Endothelial cell of umbilical vein (primary cell): Measurements from ENCODE around the gene CLEC5A. TPM values are rescaled to one million over a fixed set of nuclear protein-coding genes. Genes with fewer than 3 reads are reported as not detected.
"Not testable (repeated sequence)": the region's sequence is repeated elsewhere in the genome, so short reads cannot be mapped to it uniquely, and the experiment has no call there.

Experiments used
- BruUV-seq: library from RNA; stranded (reverse); fragments of 400-500 nt; replicated peaks from 2 replicates; lab custom pipeline; 2021; lab: Mats Ljungman, UMichigan
- CTCF ChIA-PET: fragments of 300-600, 350-600 bp; sonication (Branson Sonifier 250); formaldehyde crosslinking; loops from one replicate; lab custom pipeline; 2021; ENCODE audit warnings: antibody characterized with exemption, inconsistent platforms; lab: Charles Lee
- POLR2A ChIA-PET: fragments of 300-600, 350-600 bp; sonication (Branson Sonifier 250); formaldehyde crosslinking; loops from one replicate; lab custom pipeline; 2021; ENCODE audit warnings: antibody characterized with exemption, inconsistent platforms; lab: Charles Lee
- DNase-seq: peaks from one replicate; pipeline ENCODE4 v3.0.0-alpha.2; 2011; ENCODE audit warnings: low read depth, low spot score
- FAIRE-seq: peaks from 2 replicates; lab custom pipeline; 2011; peaks lifted over from hg19 to GRCh38; lab: Jason Lieb, UNC
- H2AFZ ChIP-seq: 2 replicates; pipeline ENCODE4 v1.6.0; 2012; ENCODE audit warnings: low read depth, low read length, control low read depth, inconsistent platforms
- H3K27ac ChIP-seq: 2 replicates; pipeline ENCODE4 v1.5.1; 2011; ENCODE audit warnings: low read depth, mild to moderate bottlenecking, control low read depth, low read length, moderate library complexity; ENCODE audit not compliant: insufficient read depth
- H3K27me3 ChIP-seq, 2 experiments: 2 replicates each; pipeline versions ENCODE4 v1.6.0 to v1.6.1; 2011; ENCODE audit warnings: low read length in 2 of 2, mixed read lengths in 1 of 2; ENCODE audit not compliant: control insufficient read depth in 2 of 2, insufficient read depth in 2 of 2
- H3K36me3 ChIP-seq, 2 experiments: 2 replicates in 1 of 2; 3 replicates in 1 of 2; pipeline ENCODE4 v1.5.1; 2011; ENCODE audit warnings: low read length in 2 of 2, mild to moderate bottlenecking in 1 of 2, moderate library complexity in 1 of 2; ENCODE audit not compliant: control insufficient read depth in 2 of 2, insufficient read depth in 2 of 2; ENCODE audit errors: extremely low read depth in 1 of 2
- H3K4me1 ChIP-seq: 3 replicates; pipeline ENCODE4 v1.5.1; 2011; ENCODE audit warnings: mild to moderate bottlenecking, low read length; ENCODE audit not compliant: control insufficient read depth, insufficient read depth; ENCODE audit errors: extremely low read depth
- H3K4me2 ChIP-seq: 2 replicates; pipeline ENCODE4 v1.6.1; 2011; ENCODE audit warnings: low read length, control low read depth, mixed read lengths; ENCODE audit not compliant: insufficient read depth
- H3K4me3 ChIP-seq, 3 experiments: fragments of 200-600 bp in 1 of 3; sonication (generic), shearing (Covaris generic) in 1 of 3; replicated peaks in 1 of 3; 2 replicates each; pipeline ENCODE4 v1.5.1; 2011 to 2016; ENCODE audit warnings: control low read depth in 3 of 3, low read length in 3 of 3, mild to moderate bottlenecking in 2 of 3, inconsistent platforms in 1 of 3, low read depth in 1 of 3, moderate library complexity in 1 of 3; ENCODE audit not compliant: insufficient read depth in 1 of 3
- H3K79me2 ChIP-seq: 2 replicates; pipeline ENCODE4 v1.6.0; 2012; ENCODE audit warnings: low read length, inconsistent platforms; ENCODE audit not compliant: control insufficient read depth, insufficient read depth
- H3K9ac ChIP-seq: replicated peaks from 2 replicates; pipeline ENCODE3; 2011; ENCODE audit warnings: low read length, control low read depth; ENCODE audit not compliant: insufficient read depth; ENCODE audit errors: extremely low read depth
- H3K9me1 ChIP-seq: replicated peaks from 3 replicates; pipeline ENCODE4 v1.6.0; 2011; ENCODE audit warnings: mild to moderate bottlenecking, low read length; ENCODE audit not compliant: control insufficient read depth, insufficient read depth; ENCODE audit errors: extremely low read depth
- H3K9me3 ChIP-seq: replicated peaks from 2 replicates; pipeline ENCODE4 v1.5.1; 2012; ENCODE audit warnings: low read length, inconsistent platforms; ENCODE audit not compliant: control insufficient read depth, insufficient read depth
- H4K20me1 ChIP-seq: replicated peaks from 2 replicates; pipeline ENCODE3; 2011; ENCODE audit warnings: mild to moderate bottlenecking, low read length; ENCODE audit not compliant: control insufficient read depth, insufficient read depth; ENCODE audit errors: extremely low read depth
- CTCF ChIP-seq, 2 donors: IDR thresholded peaks; 1 replicate in 1 of 2; 2 replicates in 1 of 2; pipeline ENCODE4 v1.5.1; 2011; ENCODE audit warnings: low read length in 2 of 2, mild to moderate bottlenecking in 2 of 2, moderate library complexity in 2 of 2, control low read depth in 1 of 2, inconsistent platforms in 1 of 2, low read depth in 1 of 2; ENCODE audit not compliant: insufficient read depth in 1 of 2; ENCODE audit errors: extremely low read depth in 1 of 2
- EZH2 ChIP-seq: IDR thresholded peaks from 2 replicates; pipeline ENCODE4 v1.6.1; 2012; ENCODE audit warnings: borderline replicate concordance, low read depth, mild to moderate bottlenecking, moderate library complexity, low read length, inconsistent platforms; ENCODE audit not compliant: severe bottlenecking
- FOS ChIP-seq: IDR thresholded peaks from 2 replicates; pipeline ENCODE4 v1.6.1; 2011; ENCODE audit warnings: mild to moderate bottlenecking, low read length, moderate library complexity, borderline replicate concordance; ENCODE audit not compliant: insufficient read depth
- GATA2 ChIP-seq: IDR thresholded peaks from 2 replicates; pipeline ENCODE4 v1.7.0; 2011; ENCODE audit warnings: low read depth, mild to moderate bottlenecking, moderate library complexity, mixed read lengths, low read length; ENCODE audit not compliant: insufficient read length, insufficient read depth
- JUN ChIP-seq: IDR thresholded peaks from 2 replicates; pipeline ENCODE4 v1.6.1; 2011; ENCODE audit warnings: borderline replicate concordance, low read depth; ENCODE audit not compliant: insufficient read length, insufficient read depth
- MAX ChIP-seq: IDR thresholded peaks from 2 replicates; pipeline ENCODE4 v1.6.1; 2011; ENCODE audit not compliant: insufficient read depth, insufficient read length
- MYC ChIP-seq: IDR thresholded peaks from one replicate; pipeline ENCODE4 v1.6.1; 2011; ENCODE audit warnings: mild to moderate bottlenecking, low read depth, low read length
- POLR2A ChIP-seq: IDR thresholded peaks from 2 replicates; pipeline ENCODE4 v1.6.1; 2012; ENCODE audit warnings: low read depth, mild to moderate bottlenecking, control low read depth, low read length
- POLR2AphosphoS5 ChIP-seq: IDR thresholded peaks from 2 replicates; pipeline ENCODE4 v1.6.1; 2012; ENCODE audit warnings: low read depth, mild to moderate bottlenecking, control low read depth, low read length, moderate library complexity; ENCODE audit not compliant: insufficient read depth
- dilution Hi-C: fragments of 300-500 bp; cut with MboI; formaldehyde crosslinking; loops from one replicate; pipeline ENCODE4 v1.15.0; 2019; ENCODE audit warnings: low sequenced_read_pairs; ENCODE audit not compliant: extremely low pct_ligation_motif_present
- intact Hi-C: fragments of 100-400 bp; cut with micrococcal nuclease; formaldehyde crosslinking; loops from one replicate; pipeline ENCODE4 v1.10.0; 2022
- polyA plus RNA-seq, 4 experiments: library from polyadenylated mRNA; depleted of rRNA in 3 of 4; stranded (reverse) in 3 of 4; unstranded in 1 of 4; fragments of >200 nt; gene quantifications; 2 replicates each; pipeline versions ENCODE4 v1.2.1 to v1.2.3, GENCODE V29; 2011 to 2012; ENCODE audit warnings: missing spikeins in 1 of 4
- total RNA-seq: library from RNA; stranded (reverse); gene quantifications from 2 replicates; pipeline ENCODE4 v1.2.3, GENCODE V29; 2021

The CLEC5A gene
- total and polyA plus RNA-seq, 2 donors (not counting 3 experiments of a cell fraction or from before 2014, with no cell fraction given) = not detected

GRCh38 chr7:141990011-141990725 is 43.4 kb upstream of the CLEC5A start:
- BruUV-seq = no TSS peak
- Histone ChIP-seq H3K27me3 (no peaks in the 10 kb centered on the region), H3K4me2 (no peak overlapping the region), H2AFZ (no peak overlapping the region), H3K9ac (no peak overlapping the region), H3K27ac (no peak overlapping the region), H3K4me3 (no peak overlapping the region), H3K9me3 (peaks cover 2% of the 10 kb centered on the region), H3K79me2 (no peaks in the 10 kb centered on the region), H4K20me1 (no peaks in the 10 kb centered on the region), H3K9me1 (no peaks in the 10 kb centered on the region), H3K4me1 (no peaks in the 10 kb centered on the region), H3K36me3 (no peaks in the 10 kb centered on the region)
- intact Hi-C loops (no loop called here), dilution Hi-C loops (no loop called here)
- DNase-seq = no peak
- POLR2A ChIA-PET = no interaction called here
- TF ChIP-seq MAX (no peak), POLR2AphosphoS5 (no peak), GATA2 (no peak), MYC (no peak), POLR2A (no peak), CTCF (IDR thresholded peaks at IDR 0.05; ENCODE audit: extremely low read depth in 1 of 2, insufficient read depth in 1 of 2, low read depth in 1 of 2, low read length in 2 of 2) (no peak), JUN (no peak), FOS (no peak), EZH2 (no peak)
- no peak for FAIRE-seq
- CTCF ChIA-PET = no interaction called here

- BruUV-seq, POLR2A ChIA-PET, CTCF ChIA-PET: not testable (repeated sequence)
These were observed 41.0 kb upstream of the CLEC5A start for GRCh38 chr7:141987803-141988202.

More at GRCh38 chr7:141987803-141988202, 41.0 kb upstream of the CLEC5A start:
- DNase-seq, dilution Hi-C loops, H4K20me1 ChIP-seq, H3K4me2 ChIP-seq, H3K4me3 ChIP-seq, H3K79me2 ChIP-seq, H3K9me1 ChIP-seq, H3K9me3 ChIP-seq, FAIRE-seq, H3K27ac ChIP-seq, H3K27me3 ChIP-seq, H3K9ac ChIP-seq, H3K4me1 ChIP-seq, intact Hi-C loops, H2AFZ ChIP-seq, H3K36me3 ChIP-seq: not testable (repeated sequence)
